Measurements from ENCODE around the gene PLCL2. TPM values are rescaled to one million over a fixed set of nuclear protein-coding genes. Genes with fewer than 3 reads are reported as not detected.
A peak's percentile ranks its signal among the peaks of the same experiment; 100 is the strongest.

The PLCL2 gene
- total RNA-seq, 1 experiment from 2014 or later = 3.0 TPM

- intact Hi-C loops (cut with micrococcal nuclease; ENCODE audit: unreplicated experiment) = loop anchor here (5.0 to 10.0 kb wide), 2 partner anchors 147 to 281 kb away; partner anchors contain the start of gene DAZL
- no TSS peak for BruUV-seq (replicated peaks)
- H3K27ac ChIP-seq (ENCODE audit: low read length) = peak overlapping the region; percentile 34
- no peak for DNase-seq (ENCODE audit: low read depth, low spot score)
- TF ChIP-seq TCF7L2 (IDR thresholded peaks at IDR 0.05; ENCODE audit: low read depth, low read length) (no peak), SIN3A (IDR thresholded peaks at IDR 0.05; ENCODE audit: borderline replicate concordance, insufficient read depth, low read depth, low read length) (no peak), CTCF (IDR thresholded peaks at IDR 0.05) (no peak), REST (IDR thresholded peaks at IDR 0.05; ENCODE audit: insufficient read depth in 1 of 2, low read depth in 2 of 2, low read length in 1 of 2) (no peak), POLR2AphosphoS5 (IDR thresholded peaks at IDR 0.05; ENCODE audit: low read depth, low read length) (no peak)
- H3K4me3 ChIP-seq (ENCODE audit: low read depth in 2 of 2, low read length in 2 of 2) = peak overlapping the region; percentile 56 to 76
- H3K36me3 ChIP-seq (ENCODE audit: control insufficient read depth, insufficient read depth, low read length) = no peaks in the 10 kb centered on the region
- H3K9me3 ChIP-seq (ENCODE audit: control insufficient read depth, insufficient read depth, low read depth, low read length) = no peaks in the 10 kb centered on the region
- no peak; the same call in 1 of the 2 replicates for ATAC-seq
- ChIA-PET CTCF (interaction anchor here (0.6 kb wide), 1 partner anchor 473 kb away, joined by 4 read pairs; no protein-coding TSS in a partner anchor), POLR2A (no interaction called here)
- peaks cover 6% of the 10 kb centered on the region; the same call in 1 of the 2 replicates for H3K4me1 ChIP-seq (ENCODE audit: control insufficient read depth, insufficient read depth, low read length)
- in situ Hi-C loops (cut with HindIII; ENCODE audit: low pct_unique_long_range_greater_than_20kb, low sequenced_read_pairs) = no loop called here
- H3K27me3 ChIP-seq (ENCODE audit: control insufficient read depth, insufficient read depth, low read length) = no peaks in the 10 kb centered on the region; the same call in 1 of the 2 replicates
These were observed 993 bp downstream of the PLCL2 start for GRCh38 chr3:16885593-16886302.

- BruUV-seq (replicated peaks) = no TSS peak
- POLR2A ChIA-PET = no interaction called here
- H3K36me3 ChIP-seq (ENCODE audit: control insufficient read depth, insufficient read depth, low read length) = no peaks in the 10 kb centered on the region
- TF ChIP-seq CTCF (IDR thresholded peaks at IDR 0.05) (no peak), SIN3A (IDR thresholded peaks at IDR 0.05; ENCODE audit: borderline replicate concordance, insufficient read depth, low read depth, low read length) (no peak), REST (IDR thresholded peaks at IDR 0.05; ENCODE audit: insufficient read depth in 1 of 2, low read depth in 2 of 2, low read length in 1 of 2) (no peak), POLR2AphosphoS5 (IDR thresholded peaks at IDR 0.05; ENCODE audit: low read depth, low read length) (no peak), TCF7L2 (IDR thresholded peaks at IDR 0.05; ENCODE audit: low read depth, low read length) (no peak)
- ATAC-seq (no peak), DNase-seq (ENCODE audit: low read depth, low spot score) (no peak)
- peak overlapping the region; percentile 34 for H3K27ac ChIP-seq (ENCODE audit: low read length)
- in situ Hi-C loops (cut with HindIII; ENCODE audit: low pct_unique_long_range_greater_than_20kb, low sequenced_read_pairs) = no loop called here
- no peaks in the 10 kb centered on the region; the same call in 1 of the 2 replicates for H3K27me3 ChIP-seq (ENCODE audit: control insufficient read depth, insufficient read depth, low read length)
- CTCF ChIA-PET = interaction anchor here (0.6 kb wide), 1 partner anchor 473 kb away, joined by 4 read pairs; no protein-coding TSS in a partner anchor
- intact Hi-C loops (cut with micrococcal nuclease; ENCODE audit: unreplicated experiment) = loop anchor here (5.0 to 10.0 kb wide), 2 partner anchors 146 to 281 kb away; partner anchors contain the start of gene DAZL
- H3K4me3 ChIP-seq (ENCODE audit: low read depth in 2 of 2, low read length in 2 of 2) = peak overlapping the region; percentile 56 to 76
- H3K4me1 ChIP-seq (ENCODE audit: control insufficient read depth, insufficient read depth, low read length) = peaks cover 6% of the 10 kb centered on the region
- H3K9me3 ChIP-seq (ENCODE audit: control insufficient read depth, insufficient read depth, low read depth, low read length) = no peaks in the 10 kb centered on the region
These were observed 1.5 kb downstream of the PLCL2 start for GRCh38 chr3:16886303-16886683.

Measured in Panc1 (cell line).